ENCODE results near the gene ERVMER34-1.

DNA sequence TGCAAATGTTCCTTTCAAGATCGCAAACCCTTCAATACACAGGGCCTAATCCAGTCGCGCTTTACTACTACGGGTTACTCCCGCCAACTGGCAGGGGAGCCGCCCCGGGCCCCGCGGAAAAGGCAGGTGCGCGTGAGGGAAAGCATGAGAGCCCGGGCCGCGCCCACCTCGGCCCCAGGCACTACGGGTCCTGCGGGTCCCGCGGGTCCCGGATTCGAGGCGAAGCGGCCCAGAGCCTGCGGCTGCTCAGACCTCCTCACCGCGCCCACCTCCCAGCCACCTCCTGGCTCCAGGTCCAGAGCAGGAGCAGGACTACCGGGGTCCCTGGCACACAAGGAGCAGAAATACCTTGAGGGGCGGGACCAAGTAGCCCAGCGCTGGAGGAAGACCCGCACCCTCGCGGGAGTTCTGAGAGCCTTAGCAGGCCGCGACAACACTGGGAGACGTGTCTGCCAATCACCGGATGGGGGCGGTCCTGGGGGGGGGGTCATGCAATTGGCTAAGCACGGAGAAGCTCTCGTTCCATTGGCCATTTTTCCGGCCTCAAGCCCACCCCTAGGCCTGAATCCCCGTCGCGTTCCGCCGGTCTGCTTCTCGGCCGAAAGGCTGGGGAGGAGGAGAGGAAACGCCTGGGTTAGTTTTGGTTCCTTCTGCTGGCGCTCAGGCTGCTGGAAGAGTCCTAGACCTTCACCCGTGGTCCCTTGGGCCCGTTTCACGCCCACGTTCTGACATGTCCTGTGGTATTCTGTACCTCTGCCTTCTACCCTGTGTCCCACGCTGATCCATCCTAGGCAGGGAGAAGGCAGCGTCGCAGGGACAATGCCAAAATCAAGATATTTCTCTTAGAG is 29.0 kb downstream of the ERVMER34-1 start:
- TF ChIP-seq, protein P1, sequence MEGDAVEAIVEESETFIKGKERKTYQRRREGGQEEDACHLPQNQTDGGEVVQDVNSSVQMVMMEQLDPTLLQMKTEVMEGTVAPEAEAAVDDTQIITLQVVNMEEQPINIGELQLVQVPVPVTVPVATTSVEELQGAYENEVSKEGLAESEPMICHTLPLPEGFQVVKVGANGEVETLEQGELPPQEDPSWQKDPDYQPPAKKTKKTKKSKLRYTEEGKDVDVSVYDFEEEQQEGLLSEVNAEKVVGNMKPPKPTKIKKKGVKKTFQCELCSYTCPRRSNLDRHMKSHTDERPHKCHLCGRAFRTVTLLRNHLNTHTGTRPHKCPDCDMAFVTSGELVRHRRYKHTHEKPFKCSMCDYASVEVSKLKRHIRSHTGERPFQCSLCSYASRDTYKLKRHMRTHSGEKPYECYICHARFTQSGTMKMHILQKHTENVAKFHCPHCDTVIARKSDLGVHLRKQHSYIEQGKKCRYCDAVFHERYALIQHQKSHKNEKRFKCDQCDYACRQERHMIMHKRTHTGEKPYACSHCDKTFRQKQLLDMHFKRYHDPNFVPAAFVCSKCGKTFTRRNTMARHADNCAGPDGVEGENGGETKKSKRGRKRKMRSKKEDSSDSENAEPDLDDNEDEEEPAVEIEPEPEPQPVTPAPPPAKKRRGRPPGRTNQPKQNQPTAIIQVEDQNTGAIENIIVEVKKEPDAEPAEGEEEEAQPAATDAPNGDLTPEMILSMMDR (conservative IDR thresholded peaks at IDR 0.05; ENCODE audit: low read depth, low read length), result no peak
- no peak for TF ChIP-seq EZH2 (IDR thresholded peaks at IDR 0.05; ENCODE audit: borderline replicate concordance, low read depth, low read length, poor library complexity, severe bottlenecking)
